ENCODE data around the gene PRKD2.

PRKD2 gene

DNA sequence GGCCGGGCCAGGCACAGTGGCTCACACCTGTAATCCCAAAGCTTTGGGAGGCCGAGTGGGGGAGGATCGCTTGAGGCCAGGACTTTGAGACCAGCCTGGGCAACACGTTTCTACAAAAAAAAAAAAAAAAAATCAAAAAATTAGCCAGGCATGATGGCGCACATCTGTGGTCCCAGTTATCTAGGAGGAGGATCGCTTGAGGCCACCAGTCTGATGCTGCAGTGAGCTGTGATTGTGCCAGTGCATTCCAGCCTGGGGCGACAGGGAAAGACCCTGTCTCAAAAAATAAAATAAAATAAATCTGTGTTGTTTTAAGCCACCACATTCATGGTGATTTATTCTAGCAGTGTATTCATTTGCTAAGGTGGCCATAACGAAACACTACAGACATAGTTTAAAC lies 51.8 kb downstream of the PRKD2 start:
- DNase-seq (ENCODE audit: low read depth in 1 of 2, low spot score in 1 of 2), result no peak

DNA sequence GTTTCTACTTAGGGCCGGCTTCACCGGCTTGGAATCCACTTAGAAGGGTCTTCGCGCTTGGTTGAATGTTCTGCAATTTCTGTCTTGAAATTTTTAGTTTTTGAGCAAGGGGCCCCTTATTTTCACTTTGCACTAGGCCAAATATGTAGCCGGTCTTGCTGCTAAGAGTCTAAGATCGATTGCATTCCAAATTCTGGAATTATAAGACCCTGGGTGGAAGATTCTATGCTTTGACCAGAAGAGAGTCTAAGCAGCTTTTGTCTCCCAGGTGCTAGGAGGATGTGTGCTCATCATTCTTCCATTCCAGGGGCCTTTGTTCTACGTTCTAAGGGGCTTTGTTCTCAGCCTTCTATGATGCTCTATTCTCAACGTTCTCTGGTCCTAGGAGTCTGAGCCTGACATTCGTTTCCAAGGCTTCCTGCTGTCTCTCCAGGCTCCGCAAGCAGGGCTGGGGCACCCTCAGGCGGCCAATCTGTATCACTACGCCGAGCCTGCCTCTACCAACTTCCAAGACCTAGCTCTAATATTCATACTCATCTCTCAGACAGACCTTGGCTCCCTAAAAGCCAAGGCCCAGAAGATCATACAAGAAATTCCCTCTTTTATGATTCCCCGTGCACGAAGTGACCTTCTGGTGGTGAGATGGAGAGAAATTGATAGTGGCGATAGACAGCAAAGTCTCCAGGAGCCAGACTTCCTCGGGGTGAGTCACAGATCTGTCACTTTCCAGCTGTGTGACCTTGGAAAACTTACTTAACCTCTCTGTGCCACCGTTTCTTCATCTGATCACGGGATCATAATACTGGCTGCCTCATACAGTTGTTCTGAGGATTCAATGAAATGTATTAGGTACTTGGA lies 55.0 kb downstream of the PRKD2 start:
- peak; percentile 50 to 55 for DNase-seq (ENCODE audit: low read depth in 1 of 2, low spot score in 1 of 2)

DNA sequence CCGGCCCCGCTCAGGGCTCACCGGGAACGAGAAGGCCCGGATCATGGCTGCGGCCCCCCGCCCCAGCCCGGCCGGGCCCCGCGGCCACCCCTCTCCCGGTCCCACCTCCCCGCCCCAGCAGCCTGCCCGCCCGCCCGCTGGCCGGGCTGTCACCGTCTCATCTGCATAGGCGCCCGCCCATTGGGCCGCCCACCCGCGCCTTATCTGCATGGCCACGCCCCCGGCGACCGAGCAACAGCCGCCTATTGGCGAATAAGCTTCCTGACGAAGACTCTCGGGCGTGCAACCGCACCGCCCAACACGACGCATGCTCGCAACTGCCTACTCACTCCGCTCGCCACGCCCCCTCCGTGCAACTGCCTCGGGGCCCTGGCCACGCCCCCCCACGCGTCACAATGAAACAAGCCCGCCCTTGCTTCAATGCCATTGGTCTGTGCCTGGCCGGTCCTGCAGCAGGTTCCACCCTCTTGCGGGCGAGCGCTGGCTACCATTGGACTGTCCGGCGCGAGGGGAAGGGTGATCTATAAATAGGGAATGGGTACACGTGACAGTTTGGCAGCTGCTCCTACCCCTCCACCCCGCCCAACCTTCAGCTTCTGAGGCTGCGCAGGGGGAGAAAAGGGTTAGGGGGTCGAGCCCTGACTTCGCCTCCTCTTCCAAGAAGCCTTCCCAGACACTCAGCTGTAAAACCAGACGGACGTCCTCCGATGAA lies 55.7 kb downstream of the PRKD2 start, which contains the start of gene DACT3:
Gene DACT3 (minus strand): TSS at position 163 of the 712 bp plus-strand sequence. CDS start 118 bp downstream, at position 45.
- DNase-seq (ENCODE audit: low read depth in 1 of 2, low spot score in 1 of 2), result peak; percentile 99 to 100

DNA sequence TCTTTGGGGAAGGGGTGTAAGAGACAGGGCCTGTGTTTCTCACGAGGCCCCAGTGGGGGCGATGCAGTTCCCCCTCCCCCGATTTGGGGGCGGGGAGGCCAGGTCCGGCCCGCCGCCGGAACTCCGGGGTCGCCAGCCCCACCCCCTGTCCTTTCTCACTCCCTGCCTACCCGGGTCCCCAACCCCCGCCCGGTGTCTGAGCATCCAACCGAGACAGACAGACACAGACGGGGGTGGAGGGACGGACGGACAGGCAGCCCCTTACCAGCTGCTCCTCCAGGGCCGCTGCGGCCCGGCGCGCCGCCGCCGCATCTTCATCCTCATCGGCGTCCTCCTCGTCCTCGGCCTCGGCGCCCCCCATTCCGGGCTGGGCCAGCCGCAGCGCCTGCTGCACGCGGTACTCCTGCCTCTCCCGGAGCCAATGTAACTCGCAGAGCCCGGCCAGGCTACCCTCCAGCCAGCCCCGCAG lies 56.3 kb downstream of the PRKD2 start:
- DNase-seq (ENCODE audit: low read depth in 1 of 2, low spot score in 1 of 2), result no peak

DNA sequence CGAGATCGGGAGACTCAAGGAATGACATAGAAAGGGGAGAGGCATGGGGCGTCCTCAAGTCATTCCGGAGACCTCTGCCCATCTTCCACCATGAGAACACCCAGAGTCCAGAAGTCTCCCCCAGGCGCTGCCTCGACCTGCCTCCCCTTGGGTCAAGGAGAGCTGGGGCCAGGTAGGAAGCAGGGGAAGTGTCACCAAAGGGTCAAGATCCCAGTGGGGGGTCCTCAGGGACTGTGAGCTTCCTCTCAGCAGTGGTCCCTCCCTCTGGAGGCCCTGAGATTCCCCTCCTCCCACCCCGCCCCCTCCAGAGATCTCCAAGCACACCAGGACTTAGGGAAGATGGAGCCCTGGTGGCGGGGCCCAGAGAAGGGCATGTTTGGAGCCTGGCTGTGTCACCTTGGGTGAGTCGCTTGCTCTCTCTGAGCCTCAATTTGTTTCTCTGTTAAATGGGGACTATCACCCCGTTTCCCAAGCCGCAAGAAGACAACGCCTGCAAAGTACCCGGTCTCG lies 56.9 kb downstream of the PRKD2 start:
- DNase-seq (ENCODE audit: low read depth in 1 of 2, low spot score in 1 of 2), result no peak

DNA sequence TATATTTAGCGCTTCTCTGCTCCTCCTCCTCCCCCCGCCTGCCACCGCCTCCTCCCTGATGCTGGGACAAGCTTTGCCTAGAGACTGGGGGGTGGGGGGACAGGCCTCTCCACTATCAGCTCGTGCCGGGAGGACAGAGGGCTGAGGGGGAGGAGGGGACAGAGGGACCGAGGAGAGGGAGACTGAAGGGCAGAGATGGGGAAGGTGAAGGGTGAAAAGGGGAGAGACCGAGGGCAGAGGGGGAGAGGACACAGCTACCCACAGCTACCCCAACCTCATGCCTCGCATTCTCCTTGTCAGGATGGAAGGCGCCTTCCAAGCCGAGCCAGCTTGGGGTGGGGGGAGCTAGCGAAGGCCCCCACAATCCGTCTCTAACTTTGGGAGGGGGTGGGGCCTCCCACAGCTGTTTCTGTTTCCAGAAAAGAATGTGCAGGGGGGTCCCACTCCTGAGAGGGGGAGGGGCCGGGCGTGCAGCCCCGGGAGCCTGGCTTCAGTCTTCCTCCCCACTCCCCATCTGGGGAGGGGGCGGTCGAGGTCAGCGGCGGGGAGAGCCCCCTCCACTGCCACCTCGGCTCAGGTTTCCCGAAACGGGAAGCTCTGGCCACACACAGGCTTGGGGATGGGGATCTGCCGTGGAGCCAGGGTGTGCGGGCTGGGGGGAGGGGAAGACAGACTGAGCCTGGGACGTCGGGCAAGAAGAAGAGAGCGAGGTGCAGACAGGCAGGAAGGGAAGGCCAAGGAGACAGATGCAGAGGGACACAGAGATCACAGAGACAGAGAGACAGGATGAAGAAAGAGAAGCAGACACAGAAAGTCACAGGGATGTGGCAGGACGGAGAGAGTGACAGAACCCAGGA lies 57.5 kb downstream of the PRKD2 start:
- no peak for DNase-seq (ENCODE audit: low read depth in 1 of 2, low spot score in 1 of 2)

DNA sequence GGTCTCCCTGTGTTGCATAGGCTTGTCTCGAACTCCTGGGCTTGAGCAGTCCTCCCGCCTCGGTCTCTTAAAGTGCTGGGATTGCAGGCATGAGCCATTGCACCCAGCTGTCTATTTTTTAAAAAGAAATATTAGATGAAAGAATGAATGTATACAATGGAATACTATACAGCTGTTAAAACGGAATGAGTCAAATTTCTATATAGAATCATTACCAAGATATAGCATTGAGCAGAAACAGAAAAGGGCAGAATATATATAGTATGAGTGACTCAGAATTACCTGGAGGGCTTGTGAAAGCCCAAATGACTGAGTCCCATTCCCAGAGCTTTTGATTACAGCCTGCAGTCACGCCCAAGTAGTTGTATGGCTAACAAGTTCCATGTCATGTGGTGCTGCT lies 60.4 kb downstream of the PRKD2 start:
- DNase-seq (ENCODE audit: low read depth in 1 of 2, low spot score in 1 of 2), result no peak

DNA sequence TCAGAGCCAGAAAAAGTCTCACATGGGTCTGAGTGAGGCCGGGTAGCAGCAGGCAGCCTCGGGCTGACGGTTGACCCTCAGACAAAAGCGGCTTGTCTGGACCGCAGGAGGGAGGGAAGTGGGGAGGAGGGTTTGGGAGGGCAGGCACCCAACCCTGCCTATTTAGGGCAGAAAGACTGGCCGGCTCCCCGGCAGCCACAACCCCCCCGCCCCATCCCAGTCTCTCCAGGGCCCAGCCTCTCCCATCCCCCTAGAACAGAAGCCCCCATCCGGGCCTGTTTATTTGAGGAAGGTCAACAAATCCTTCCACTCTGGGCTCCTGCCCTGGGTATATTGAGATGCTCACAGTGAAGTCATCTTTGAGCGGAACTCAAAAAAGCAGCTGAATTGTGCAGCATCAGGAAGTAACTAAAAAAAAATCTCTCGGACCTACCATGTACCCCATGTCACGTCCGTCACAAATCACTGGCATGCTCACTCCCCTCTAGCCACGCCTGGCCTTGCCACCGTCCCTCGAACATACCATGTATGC lies 62.2 kb downstream of the PRKD2 start:
- no peak for DNase-seq (ENCODE audit: low read depth in 1 of 2, low spot score in 1 of 2)

DNA sequence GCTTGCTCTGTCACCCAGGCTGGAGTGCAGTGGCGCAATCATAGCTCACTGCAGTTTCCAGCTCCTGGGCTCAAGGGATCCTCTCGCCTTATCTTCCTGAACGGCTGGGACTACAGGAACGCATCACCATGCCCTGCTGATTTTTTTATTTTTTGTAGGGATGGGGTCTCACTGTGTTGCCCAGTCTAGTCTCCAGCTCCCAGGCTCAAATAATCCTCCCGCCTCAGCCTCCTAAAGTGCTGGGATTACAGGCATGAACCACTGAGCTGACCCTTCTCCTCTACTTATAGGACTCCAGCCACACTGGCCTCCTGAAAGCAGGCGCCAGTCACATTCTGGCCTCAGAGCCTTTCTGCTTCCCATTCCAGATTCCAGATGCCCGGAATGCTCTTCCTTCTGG lies 66.5 kb downstream of the PRKD2 start:
- no peak for DNase-seq (ENCODE audit: low read depth in 1 of 2, low spot score in 1 of 2)

DNA sequence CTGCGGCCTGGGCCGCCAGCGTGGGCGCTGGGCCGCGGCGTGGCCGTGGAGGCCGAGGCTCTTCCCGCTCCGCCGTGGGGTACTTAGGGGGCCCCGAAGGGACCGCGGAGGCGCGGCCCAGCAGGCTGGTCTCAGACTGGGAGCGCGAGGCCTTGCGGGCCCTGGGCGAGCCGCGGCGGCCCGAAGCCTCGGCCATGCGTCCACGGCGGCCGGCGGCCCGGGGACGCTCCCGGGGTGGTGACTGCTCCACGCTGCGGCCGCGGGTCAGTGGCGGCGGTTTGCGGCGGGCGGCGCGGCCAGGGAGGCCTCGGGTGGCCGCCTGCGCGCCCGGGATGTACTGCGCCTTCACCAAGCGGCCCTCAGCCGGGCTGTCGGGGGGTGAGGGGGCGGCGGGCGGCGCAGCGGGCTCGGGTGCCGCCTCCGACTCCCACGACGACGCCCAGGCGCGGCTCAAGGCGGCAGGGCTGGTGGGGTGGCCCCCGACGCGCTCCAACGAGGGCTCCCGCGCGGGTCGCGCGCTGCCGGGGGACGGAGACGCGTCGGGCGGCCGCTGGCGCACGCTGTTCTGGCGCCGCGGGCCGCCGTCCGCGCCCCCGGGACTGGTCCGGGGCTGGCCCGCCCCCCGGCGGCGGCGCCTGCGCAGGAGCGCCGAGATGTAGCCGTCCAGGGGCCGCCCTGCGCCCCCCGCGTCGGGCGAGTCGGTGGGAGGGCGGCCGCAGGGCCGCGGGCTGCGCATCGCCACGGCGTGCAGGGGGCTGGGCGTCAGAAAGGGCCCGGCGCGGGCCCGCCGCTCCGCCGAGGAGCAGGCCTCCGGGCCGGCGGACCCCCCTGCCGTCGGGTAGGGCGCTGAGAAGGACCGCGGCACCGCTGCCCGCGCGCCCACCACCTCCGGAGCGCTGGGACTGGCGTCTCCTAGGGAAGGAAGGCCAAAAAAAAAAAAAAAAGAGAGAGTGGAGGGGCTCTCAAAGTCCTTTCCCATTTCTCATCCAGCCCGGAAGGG lies 67.7 kb downstream of the PRKD2 start:
- DNase-seq (ENCODE audit: low read depth in 1 of 2, low spot score in 1 of 2), result no peak

DNA sequence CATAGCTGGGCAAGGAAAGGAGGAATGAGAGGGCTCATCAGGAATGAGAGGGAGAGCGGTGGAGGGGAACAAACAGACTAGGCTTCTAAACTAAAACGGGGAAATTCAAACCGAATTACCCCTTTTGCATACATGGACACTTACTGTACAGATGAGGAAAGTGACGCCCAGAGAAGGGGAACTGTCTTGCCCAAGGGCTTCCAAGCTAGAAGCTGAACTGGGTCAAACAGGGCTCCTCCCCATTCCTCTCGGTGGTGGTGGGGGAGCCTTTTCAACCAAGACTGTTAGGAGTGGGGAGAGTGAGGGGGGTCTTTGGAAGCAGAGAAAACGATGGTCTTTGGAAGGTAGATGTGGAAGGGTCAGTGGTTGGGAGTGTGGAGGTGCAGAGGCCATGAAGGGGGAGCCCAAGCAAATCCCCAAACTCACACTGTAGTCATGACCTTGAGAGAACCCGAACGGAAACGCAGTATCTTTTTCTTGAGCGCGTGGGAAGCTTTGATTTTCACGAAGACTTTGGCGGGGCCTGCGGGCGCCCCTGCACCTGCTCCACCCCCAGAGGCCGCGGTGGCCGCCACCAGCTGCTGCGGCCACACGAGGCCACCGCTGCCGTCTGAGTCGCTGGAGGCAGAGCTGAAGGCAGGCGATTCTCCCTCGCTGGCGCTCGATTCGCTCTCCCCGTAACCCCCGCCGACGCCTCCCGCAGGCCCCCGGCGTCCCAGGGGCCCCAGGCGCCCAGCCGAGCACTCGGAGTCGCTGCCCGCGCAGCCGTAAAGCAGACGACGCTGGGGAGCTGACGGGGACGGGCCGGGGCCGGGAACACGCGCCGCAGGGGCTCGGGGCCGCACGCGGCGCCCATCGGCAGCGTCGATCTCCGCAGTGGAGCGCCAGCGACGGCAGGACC lies 68.6 kb downstream of the PRKD2 start:
- no peak for DNase-seq (ENCODE audit: low read depth in 1 of 2, low spot score in 1 of 2)

DNA sequence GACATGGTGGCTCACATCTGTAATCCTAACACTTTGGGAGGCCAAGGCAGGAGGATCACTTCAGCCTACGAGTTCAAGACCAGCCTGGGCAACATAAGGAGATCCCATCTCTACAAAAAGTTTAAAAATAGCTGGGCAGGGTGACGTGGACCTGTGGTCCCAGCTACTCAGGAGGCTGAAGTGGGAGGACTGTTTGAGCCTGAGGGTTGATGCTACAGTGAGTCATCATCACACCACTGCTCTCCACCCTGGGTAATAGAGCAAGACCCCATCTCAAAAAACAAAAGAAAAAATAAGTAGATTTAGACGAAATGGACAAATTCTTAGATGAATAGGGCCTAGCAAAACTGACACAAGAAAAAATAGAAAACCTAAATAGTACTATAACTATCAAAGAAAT lies 70.5 kb downstream of the PRKD2 start:
- DNase-seq (ENCODE audit: low read depth in 1 of 2, low spot score in 1 of 2), result no peak

DNA sequence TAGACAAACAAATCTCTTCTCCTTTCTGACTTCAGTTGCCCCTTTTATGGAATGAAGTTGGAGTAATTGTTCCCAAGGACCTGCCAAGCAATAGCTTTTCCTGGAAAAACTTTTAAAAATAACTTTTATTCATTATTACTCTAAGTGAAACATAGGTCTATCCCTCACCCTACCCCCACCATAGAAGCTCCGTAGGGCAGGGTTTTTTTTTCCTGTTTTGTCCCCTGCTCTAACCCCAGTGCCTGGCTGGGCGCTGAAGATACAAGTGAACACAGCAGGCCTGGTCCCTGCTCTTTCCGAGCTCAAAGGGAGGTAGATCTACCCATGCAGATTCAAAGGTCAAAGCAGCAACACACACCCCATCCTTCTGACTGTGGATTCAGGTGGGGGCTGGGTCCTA lies 72.2 kb downstream of the PRKD2 start:
- no peak for DNase-seq (ENCODE audit: low read depth in 1 of 2, low spot score in 1 of 2)

DNA sequence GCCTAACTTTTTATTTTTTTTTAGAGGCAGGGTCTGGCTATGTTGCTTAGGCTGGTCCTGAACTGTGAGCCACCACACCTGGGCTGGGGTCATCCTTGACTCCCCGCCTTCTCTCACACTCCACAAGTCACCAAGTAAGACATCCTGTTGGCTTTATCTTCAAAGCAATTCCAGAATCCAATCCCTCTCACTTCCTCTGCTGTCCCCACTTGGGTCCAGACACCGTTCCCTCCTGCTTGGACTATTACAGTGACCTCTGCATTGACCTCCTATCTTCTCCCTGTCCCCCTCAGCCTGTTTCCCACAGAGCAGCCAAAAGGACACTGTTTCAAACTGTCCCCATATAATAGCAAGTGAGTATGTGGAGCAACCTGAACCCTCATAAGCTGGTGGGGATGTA lies 76.3 kb downstream of the PRKD2 start:
- no peak for DNase-seq (ENCODE audit: low read depth in 1 of 2, low spot score in 1 of 2)

DNA sequence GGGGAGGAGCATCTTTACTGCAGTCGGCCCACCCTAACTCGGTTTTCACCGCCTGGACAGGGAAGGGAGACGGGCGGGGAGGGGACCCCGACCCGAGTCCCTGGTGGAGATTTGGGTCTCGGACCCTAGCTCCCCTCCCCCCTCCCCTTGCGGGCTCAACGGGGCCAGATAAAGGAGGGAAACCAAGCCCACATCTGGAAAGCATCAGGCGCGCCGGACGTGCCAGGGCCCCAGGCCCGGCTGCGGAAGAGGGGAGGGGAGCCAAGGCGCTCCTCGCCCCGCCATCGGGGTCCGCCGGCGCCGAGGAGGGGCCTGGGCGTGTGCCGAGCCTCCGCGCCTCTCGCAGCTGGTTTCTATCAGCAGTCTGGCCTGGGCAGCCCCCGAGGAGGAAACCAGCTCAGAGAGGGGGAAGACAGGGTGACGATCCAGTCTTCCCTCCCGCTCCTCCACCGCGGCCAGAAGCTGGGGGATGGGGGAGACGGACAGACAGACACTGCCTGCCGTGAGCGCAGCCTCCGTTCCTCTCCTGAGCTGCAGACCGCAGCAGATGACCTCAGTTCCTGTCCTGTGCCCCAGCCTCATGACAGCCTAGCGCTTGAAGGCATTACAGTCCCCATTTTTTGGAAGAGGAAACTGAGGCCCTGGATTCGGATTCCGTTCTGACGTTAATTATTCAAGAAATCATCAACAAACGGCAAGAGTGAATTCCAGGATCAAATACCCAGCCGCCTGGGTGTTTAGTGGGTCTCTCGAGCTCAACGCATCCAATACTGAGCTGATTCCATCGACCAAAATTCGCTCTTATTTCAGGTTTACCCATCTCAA lies 77.3 kb downstream of the PRKD2 start:
- no peak for DNase-seq (ENCODE audit: low read depth in 1 of 2, low spot score in 1 of 2)

DNA sequence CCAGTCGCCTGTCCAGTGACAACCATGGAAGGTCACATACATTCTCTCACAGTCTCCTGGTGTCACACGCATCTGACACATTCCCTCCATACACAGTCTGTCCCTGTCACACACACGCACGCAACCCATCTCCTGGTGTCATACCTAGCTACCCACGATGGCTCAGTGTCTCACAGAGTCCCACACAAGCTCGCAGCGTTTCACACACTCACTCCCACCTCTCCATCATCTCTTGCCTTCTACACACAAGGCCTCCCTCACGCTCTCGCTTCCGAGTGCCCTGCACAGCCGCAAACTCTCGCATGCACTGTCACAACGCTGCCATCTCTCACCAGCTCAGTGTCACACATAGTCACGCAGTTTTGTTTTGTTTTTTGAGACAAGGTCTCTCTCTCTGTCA lies 79.7 kb downstream of the PRKD2 start:
- no peak for DNase-seq (ENCODE audit: low read depth in 1 of 2, low spot score in 1 of 2)

DNA sequence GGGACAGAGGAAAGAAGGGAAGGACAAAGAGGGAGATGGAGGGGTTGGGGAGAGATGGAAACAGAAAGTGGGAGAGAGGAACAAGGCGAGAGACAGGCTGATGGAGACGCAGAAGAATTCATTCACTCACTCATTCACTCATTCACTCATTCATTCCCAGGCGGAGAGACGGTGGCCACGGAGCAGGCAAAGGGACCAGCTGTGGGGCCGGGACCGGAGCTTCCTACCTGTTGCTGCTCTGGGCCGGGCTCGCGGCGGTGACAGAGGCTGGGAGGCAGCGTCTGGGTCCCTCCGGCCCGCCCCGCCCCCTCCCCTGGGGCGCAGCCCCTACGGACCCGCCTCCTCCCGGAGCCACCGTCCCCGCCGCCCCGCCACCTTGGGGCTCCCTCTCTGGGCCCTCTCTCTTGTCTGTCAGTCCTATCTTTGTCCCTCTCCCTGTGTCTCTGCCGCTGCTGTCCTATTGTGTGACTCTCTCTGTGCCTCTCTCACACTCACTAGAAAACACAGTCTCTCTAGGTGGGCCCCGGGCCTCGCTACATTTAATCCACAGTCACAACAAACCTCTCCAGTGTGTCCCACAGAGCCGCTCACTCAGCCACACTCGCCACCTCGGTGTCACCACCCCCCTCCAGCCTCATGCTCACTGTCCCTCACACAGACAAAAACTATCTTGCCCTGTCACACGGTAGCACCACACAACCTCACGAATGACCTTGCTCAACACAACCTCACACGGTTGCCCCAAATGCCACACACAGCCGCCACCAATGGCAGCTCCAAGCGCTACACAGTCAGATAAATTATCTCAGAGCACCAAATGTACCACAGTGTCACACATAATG lies 80.8 kb downstream of the PRKD2 start, which contains the start of gene GNG8:
Gene GNG8 (minus strand): TSS at position 283 of the 842 bp plus-strand sequence. CDS start 1,520 bp downstream, outside the sequence.
- DNase-seq (ENCODE audit: low read depth in 1 of 2, low spot score in 1 of 2), result no peak

Data from stimulated activated CD4-positive, alpha-beta T cell treated with anti-CD3 and anti-CD28 coated beads, Interleukin-15, amount 100 ng/mL, for 1 hour (primary cell).